SK-N-SH (cell line): Measurements from ENCODE around the gene GBP1. TPM values are rescaled to one million over a fixed set of nuclear protein-coding genes. Genes with fewer than 3 reads are reported as not detected.

ENCODE experiments used
- CTCF ChIA-PET: fragments of 300-600, 350-600 bp; formaldehyde crosslinking; extraction: SDS; loops from one replicate; lab custom pipeline; 2021; lab: Yijun Ruan, JAX
- POLR2A ChIA-PET: fragments of 350-600 bp; sonication (Branson Sonifier 250); formaldehyde crosslinking; extraction: SDS; loops from one replicate; lab custom pipeline; 2020; ENCODE audit warnings: antibody characterized with exemption, inconsistent platforms; lab: Yijun Ruan, JAX
- DNase-seq: peaks from one replicate; pipeline ENCODE4 v3.0.0; 2012
- H2AFZ ChIP-seq: fragments of 200-600 bp; sonication (generic); 2 replicates; pipeline ENCODE4 v1.8.1; 2016; ENCODE audit warnings: antibody characterized with exemption, mild to moderate bottlenecking, low read depth
- H3F3A ChIP-seq: fragments of 200-600 bp; sonication (generic); replicated peaks from 2 replicates; pipeline ENCODE3; 2016; ENCODE audit warnings: antibody characterized with exemption, mild to moderate bottlenecking; ENCODE audit not compliant: insufficient read depth
- H3K27ac ChIP-seq, 2 experiments: fragments of 200-500 bp in 1 of 2; fragments of 200-600 bp in 1 of 2; sonication (Bioruptor generic) in 1 of 2; sonication (generic), shearing (Covaris generic) in 1 of 2; 2 replicates each; pipeline versions ENCODE4 v1.5.1 to v1.6.1; 2014 to 2016; ENCODE audit warnings: low read depth in 2 of 2, inconsistent platforms in 1 of 2, low read length in 1 of 2, mild to moderate bottlenecking in 1 of 2, mixed read lengths in 1 of 2
- H3K27me3 ChIP-seq: fragments of 200-600 bp; sonication (generic), shearing (Covaris generic); 2 replicates; pipeline ENCODE4 v1.6.1; 2016; ENCODE audit warnings: mixed run types; ENCODE audit not compliant: insufficient read depth
- H3K36me3 ChIP-seq, 2 experiments: fragments of 200-500 bp in 1 of 2; fragments of 200-600 bp in 1 of 2; sonication (Bioruptor generic) in 1 of 2; sonication (generic) in 1 of 2; replicated peaks in 1 of 2; 2 replicates each; pipeline versions ENCODE3 to v1.5.1; 2014 to 2016; ENCODE audit warnings: low read length in 1 of 2, mild to moderate bottlenecking in 1 of 2; ENCODE audit not compliant: insufficient read depth in 2 of 2, control insufficient read depth in 1 of 2
- H3K4me1 ChIP-seq, 2 experiments: fragments of 200-500 bp in 1 of 2; fragments of 200-600 bp in 1 of 2; sonication (Bioruptor generic) in 1 of 2; sonication (generic), shearing (Covaris generic) in 1 of 2; 2 replicates each; pipeline versions ENCODE4 v1.5.1 to v1.6.1; 2014 to 2016; ENCODE audit warnings: low read depth in 1 of 2, low read length in 1 of 2, mixed run types in 1 of 2; ENCODE audit not compliant: insufficient read depth in 2 of 2, control insufficient read depth in 1 of 2
- H3K4me2 ChIP-seq: fragments of 200-600 bp; sonication (generic), shearing (Covaris generic); 2 replicates; pipeline ENCODE4 v1.6.1; 2017; ENCODE audit warnings: mixed run types
- H3K4me3 ChIP-seq, 2 experiments: fragments of 200-500 bp in 1 of 2; fragments of 200-600 bp in 1 of 2; sonication (Bioruptor generic) in 1 of 2; sonication (generic), shearing (Covaris generic) in 1 of 2; 2 replicates each; pipeline versions ENCODE4 v1.5.1 to v1.8.1; 2014 to 2016; ENCODE audit warnings: low read depth in 2 of 2, inconsistent platforms in 1 of 2, low read length in 1 of 2, mild to moderate bottlenecking in 1 of 2, mixed read lengths in 1 of 2, moderate library complexity in 1 of 2
- H3K79me2 ChIP-seq: fragments of 200-600 bp; sonication (generic); 2 replicates; pipeline ENCODE4 v1.8.1; 2017; ENCODE audit warnings: mild to moderate bottlenecking; ENCODE audit not compliant: insufficient read depth
- H3K9ac ChIP-seq: fragments of 200-600 bp; sonication (generic); 2 replicates; pipeline ENCODE4 v1.6.1; 2017; ENCODE audit warnings: mixed run types
- H3K9me2 ChIP-seq: fragments of 200-600 bp; sonication (generic); 2 replicates; pipeline ENCODE4 v1.6.1; 2017; ENCODE audit warnings: mixed run types
- H3K9me3 ChIP-seq: fragments of 200-600 bp; sonication (generic); 2 replicates; pipeline ENCODE4 v1.6.1; 2017; ENCODE audit warnings: mixed run types, mild to moderate bottlenecking, moderate library complexity
- H4K20me1 ChIP-seq: fragments of 200-600 bp; sonication (generic); 2 replicates; pipeline ENCODE4 v1.6.1; 2017; ENCODE audit warnings: mild to moderate bottlenecking, mixed run types; ENCODE audit not compliant: insufficient read depth
- ELF1 ChIP-seq: IDR thresholded peaks from 2 replicates; pipeline ENCODE4 v1.4.0; 2012
- EP300 ChIP-seq, 2 experiments: IDR thresholded peaks; 2 replicates each; pipeline versions ENCODE4 v1.4.0 to v1.6.1; 2012; ENCODE audit warnings: borderline replicate concordance in 1 of 2, low read depth in 1 of 2, low read length in 1 of 2
- EZH2phosphoT487 ChIP-seq: fragments of 200-600 bp; sonication (generic); IDR thresholded peaks from 2 replicates; pipeline ENCODE4 v1.6.1; 2017; ENCODE audit warnings: low read depth, mixed run types, mild to moderate bottlenecking, antibody characterized with exemption, moderate library complexity, borderline replicate concordance
- FOXJ3 ChIP-seq: sonication (generic); formaldehyde crosslinking; IDR thresholded peaks from 2 replicates; pipeline ENCODE4 v1.5.1; 2020; ENCODE audit warnings: mild to moderate bottlenecking, missing genetic modification reagents
- FOXM1 ChIP-seq: IDR thresholded peaks from 2 replicates; pipeline ENCODE4 v1.4.0; 2012; ENCODE audit warnings: low read depth, mild to moderate bottlenecking
- GABPA ChIP-seq: IDR thresholded peaks from 2 replicates; pipeline ENCODE4 v1.4.0; 2012; ENCODE audit warnings: low read depth, mild to moderate bottlenecking
- GATA2 ChIP-seq: sonication (generic); formaldehyde crosslinking; IDR thresholded peaks from 2 replicates; pipeline ENCODE4 v1.5.0; 2020; ENCODE audit warnings: mild to moderate bottlenecking, missing genetic modification reagents
- IRF3 ChIP-seq: fragments of 150-350 bp; IDR thresholded peaks from 2 replicates; pipeline ENCODE4 v1.6.1; 2016; ENCODE audit warnings: mild to moderate bottlenecking, low read depth, low read length
- PBX3 ChIP-seq: IDR thresholded peaks from 2 replicates; pipeline ENCODE4; 2012
- POLR2AphosphoS5 ChIP-seq: IDR thresholded peaks from 2 replicates; pipeline ENCODE4 v1.6.1; 2012; ENCODE audit warnings: low read depth, low read length
- REST ChIP-seq: IDR thresholded peaks from 2 replicates; pipeline ENCODE4 v1.6.1; 2012; ENCODE audit warnings: mild to moderate bottlenecking, low read depth, low read length, moderate library complexity
- RFX5 ChIP-seq: IDR thresholded peaks from 2 replicates; pipeline ENCODE4 v1.6.1; 2012; ENCODE audit warnings: mild to moderate bottlenecking, improper control_type of control experiment, low read length
- SIN3A ChIP-seq: IDR thresholded peaks from 2 replicates; pipeline ENCODE4 v1.6.1; 2012; ENCODE audit warnings: low read depth, mild to moderate bottlenecking, low read length, moderate library complexity, borderline replicate concordance
- TAF1 ChIP-seq: IDR thresholded peaks from 2 replicates; pipeline ENCODE4 v1.6.1; 2012; ENCODE audit warnings: low read depth, mild to moderate bottlenecking, low read length, moderate library complexity, borderline replicate concordance
- TCF12 ChIP-seq: IDR thresholded peaks from 2 replicates; pipeline ENCODE4 v1.4.0; 2012
- TEAD4 ChIP-seq: IDR thresholded peaks from 2 replicates; pipeline ENCODE4 v1.4.0; 2012; ENCODE audit warnings: mild to moderate bottlenecking, borderline replicate concordance; ENCODE audit not compliant: insufficient read depth
- WGBS: methylation state at CpG from one replicate; pipeline ENCODE4 v1.1.6; 2017; ENCODE audit warnings: low lambda C conversion rate; 5-methylcytosine and 5-hydroxymethylcytosine counted together
- polyA plus RNA-seq, 3 experiments: library from polyadenylated mRNA; depleted of rRNA; stranded (reverse); fragments of >200 nt; gene quantifications; 2 replicates each; pipeline ENCODE4 v1.2.3, GENCODE V29; 2012
- TF ChIP-seq, protein P1 (sequence below): IDR thresholded peaks from 2 replicates; pipeline ENCODE4 v1.4.0; 2012; ENCODE audit warnings: low read depth

The GBP1 gene
- polyA plus RNA-seq, 1 of the 3 experiments (the other 2 are of a cell fraction) = 7.4 TPM

GRCh38 chr1:89044970-89045721 lies 19.9 kb downstream of the GBP1 start:
- Histone ChIP-seq H3K4me2 (no peak overlapping the region), H4K20me1 (no peaks in the 10 kb centered on the region), H3K79me2 (no peaks in the 10 kb centered on the region), H3K9me3 (no peaks in the 10 kb centered on the region), H2AFZ (no peak overlapping the region), H3K4me3 (no peak overlapping the region), H3K36me3 (no peaks in the 10 kb centered on the region), H3K4me1 (no peaks in the 10 kb centered on the region), H3K9ac (no peak overlapping the region), H3K27me3 (no peaks in the 10 kb centered on the region), H3K27ac (no peak overlapping the region), H3K9me2 (no peaks in the 10 kb centered on the region), H3F3A (peaks cover 6% of the 10 kb centered on the region)
- DNase-seq = no peak
- POLR2A ChIA-PET = no interaction called here
- 42% methylated on average over 2 of the region's 2 CpGs for WGBS
- CTCF ChIA-PET = no interaction called here
- TF ChIP-seq IRF3 (no peak), REST (no peak), SIN3A (no peak), GATA2 (no peak)
- TF ChIP-seq, all 33 proteins: peak for 0

DNA sequence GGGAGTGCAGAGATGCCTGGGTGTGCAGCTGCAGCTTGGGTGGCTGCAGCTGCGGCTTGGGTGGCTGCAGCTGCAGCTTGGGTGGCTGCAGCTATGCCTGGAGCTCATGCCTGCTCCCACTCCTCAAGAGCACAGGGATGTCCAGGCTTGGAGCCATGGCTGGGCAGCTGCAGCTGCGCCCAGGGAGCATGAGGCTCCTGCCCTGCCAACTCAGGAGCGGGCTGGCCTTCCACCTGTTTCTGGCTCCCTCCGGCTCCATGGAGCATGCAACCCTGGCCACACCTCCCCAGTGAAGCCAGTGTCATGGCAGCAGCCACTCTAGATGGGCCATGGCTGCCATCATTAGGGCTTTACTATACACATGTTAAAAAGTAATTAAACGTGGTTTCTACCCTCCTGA lies 21.1 kb downstream of the GBP1 start:
- DNase-seq = no peak
- no peak for TF ChIP-seq TAF1
- no peak for TF ChIP-seq FOXM1
- no peak for TF ChIP-seq TCF12
- TF ChIP-seq FOXJ3 (CRISPR knock-in tag) = no peak
- no peak for TF ChIP-seq TEAD4
- TF ChIP-seq ELF1 = no peak
- no peak for TF ChIP-seq GATA2
- no peak for TF ChIP-seq SIN3A
- no peak for TF ChIP-seq RFX5
- TF ChIP-seq EP300 (IDR thresholded peaks at IDR 0.05; ENCODE audit: borderline replicate concordance in 1 of 2, low read depth in 1 of 2, low read length in 1 of 2) = no peak
- no peak for TF ChIP-seq IRF3
- TF ChIP-seq, protein P1, sequence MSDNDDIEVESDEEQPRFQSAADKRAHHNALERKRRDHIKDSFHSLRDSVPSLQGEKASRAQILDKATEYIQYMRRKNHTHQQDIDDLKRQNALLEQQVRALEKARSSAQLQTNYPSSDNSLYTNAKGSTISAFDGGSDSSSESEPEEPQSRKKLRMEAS = no peak
- no peak for TF ChIP-seq PBX3
- no peak for TF ChIP-seq EZH2phosphoT487
- TF ChIP-seq POLR2AphosphoS5 = no peak
- TF ChIP-seq GABPA = no peak
- H3K9me3 ChIP-seq = no peaks in the 10 kb centered on the region
- no peak overlapping the region for H3K9ac ChIP-seq
- H2AFZ ChIP-seq = no peak overlapping the region
- no peak overlapping the region for H3K4me2 ChIP-seq
- 50% methylated on average over 2 of the region's 5 CpGs for WGBS
- no peaks in the 10 kb centered on the region for H3K4me1 ChIP-seq
- no peaks in the 10 kb centered on the region for H3K36me3 ChIP-seq
- ChIA-PET CTCF (no interaction called here), POLR2A (no interaction called here)
- peaks cover 6% of the 10 kb centered on the region for H3F3A ChIP-seq
- no peaks in the 10 kb centered on the region for H3K9me2 ChIP-seq
- H3K27me3 ChIP-seq = no peaks in the 10 kb centered on the region
- H3K27ac ChIP-seq = no peak overlapping the region
- no peak overlapping the region for H3K4me3 ChIP-seq
- no peaks in the 10 kb centered on the region for H4K20me1 ChIP-seq
- H3K79me2 ChIP-seq = no peaks in the 10 kb centered on the region
